Measurements from ENCODE around the gene ITIH4. TPM values are rescaled to one million over a fixed set of nuclear protein-coding genes. Genes with fewer than 3 reads are reported as not detected.
A peak's percentile ranks its signal among the peaks of the same experiment; 100 is the strongest.

ITIH4 gene
- total and polyA plus RNA-seq, 2 donors: 3.3 to 5.0 TPM

DNA sequence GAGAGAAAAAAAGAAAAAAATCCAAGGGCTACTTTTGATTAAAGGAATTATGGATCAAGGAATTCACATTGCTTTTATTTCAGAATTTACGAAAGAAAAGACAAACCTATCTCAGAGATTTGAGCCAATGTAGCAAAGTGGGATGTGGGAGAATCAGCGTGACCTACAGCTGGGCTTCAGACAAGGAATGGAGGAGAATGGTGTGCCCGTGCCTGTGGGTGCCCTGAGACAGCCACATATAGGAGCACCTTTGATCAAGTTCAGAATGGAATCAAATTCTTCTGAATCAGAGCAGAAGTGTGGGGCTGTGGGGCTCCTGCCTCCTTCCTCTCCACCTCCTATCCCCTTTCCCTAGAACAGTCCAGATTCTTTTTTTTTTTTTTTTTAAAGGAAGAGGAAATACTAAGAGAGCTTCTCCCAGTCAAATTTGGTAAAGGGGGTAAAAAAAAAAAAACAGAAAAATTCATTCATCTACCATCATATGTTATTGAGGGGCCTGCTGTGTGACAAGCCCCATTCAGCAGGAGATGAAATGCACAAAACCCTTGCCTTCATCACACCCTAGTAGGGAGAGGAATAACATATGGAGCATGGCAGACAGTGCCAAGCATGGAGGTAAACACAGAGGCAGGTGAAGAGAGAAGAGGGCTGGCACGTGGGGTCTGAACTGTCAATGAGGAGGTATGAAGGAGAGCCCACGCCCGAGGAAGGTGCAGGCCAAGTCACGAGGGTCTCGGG lies 29.4 kb upstream of the ITIH4 start:
- 85% methylated on average over 8 of the region's 8 CpGs for WGBS
- no peak overlapping the region for H3K27ac ChIP-seq (ENCODE audit: low read depth)
- H3K4me3 ChIP-seq (ENCODE audit: low read depth, low read length): no peak overlapping the region
- no peaks in the 10 kb centered on the region for H3K36me3 ChIP-seq (ENCODE audit: insufficient read depth)
- DNase-seq (ENCODE audit: extremely low spot score): no peak
- no peaks in the 10 kb centered on the region for H3K4me1 ChIP-seq (ENCODE audit: insufficient read depth)

GRCh38 chr3:52857864-52858263 lies 27.4 kb upstream of the ITIH4 start:
- no peak overlapping the region for H3K4me3 ChIP-seq (ENCODE audit: low read depth, low read length)
- no peaks in the 10 kb centered on the region for H3K4me1 ChIP-seq (ENCODE audit: insufficient read depth)
- H3K27ac ChIP-seq (ENCODE audit: low read depth): no peak overlapping the region
- DNase-seq (ENCODE audit: extremely low spot score): no peak
- 80% methylated on average over 5 of the region's 5 CpGs for WGBS
- H3K36me3 ChIP-seq (ENCODE audit: insufficient read depth): peaks cover 3% of the 10 kb centered on the region

DNA sequence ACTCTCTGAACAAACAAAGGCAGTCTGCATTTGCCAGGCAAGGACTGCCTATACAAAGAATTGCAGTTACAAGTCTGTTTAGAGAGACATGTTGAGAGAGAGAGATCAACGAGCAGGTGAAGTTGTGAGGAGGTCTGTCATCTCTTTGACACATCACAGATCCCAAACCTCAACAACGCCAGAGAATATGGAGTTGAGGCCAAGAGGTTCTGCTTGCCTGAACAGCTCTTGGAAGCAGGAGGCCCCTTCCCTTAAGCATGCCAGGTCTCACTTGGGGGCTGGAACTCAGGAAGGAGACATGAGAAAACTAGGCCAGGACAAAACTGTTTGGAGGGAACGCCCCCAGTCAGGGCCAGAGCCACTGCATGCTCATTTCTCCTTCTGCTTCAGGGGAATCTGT lies 26.7 kb upstream of the ITIH4 start:
- H3K36me3 ChIP-seq (ENCODE audit: insufficient read depth): peaks cover 3% of the 10 kb centered on the region
- H3K27ac ChIP-seq (ENCODE audit: low read depth): no peak overlapping the region
- H3K4me1 ChIP-seq (ENCODE audit: insufficient read depth): no peaks in the 10 kb centered on the region
- WGBS: 58% methylated on average over 3 of the region's 3 CpGs
- no peak for DNase-seq (ENCODE audit: extremely low spot score)
- H3K4me3 ChIP-seq (ENCODE audit: low read depth, low read length): no peak overlapping the region

DNA sequence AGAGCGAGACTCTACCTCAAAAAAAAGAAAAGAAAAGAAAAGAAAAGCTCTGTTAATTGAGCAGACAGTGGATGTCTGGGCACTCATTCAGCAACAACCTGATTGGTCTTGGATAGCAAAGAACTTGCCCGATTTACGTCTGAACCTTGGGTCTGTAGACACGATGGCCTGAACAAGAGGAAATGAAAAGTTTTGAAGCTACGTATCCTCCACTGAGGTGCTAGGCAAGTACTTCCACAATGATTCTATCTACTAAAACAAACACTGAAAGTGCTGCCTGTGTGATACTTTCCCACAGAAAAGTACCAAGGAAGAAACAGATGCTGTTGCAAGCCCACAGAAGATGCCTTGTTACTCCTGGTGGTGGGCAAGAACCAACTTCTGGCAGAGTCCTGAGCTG lies 26.2 kb upstream of the ITIH4 start:
- Histone ChIP-seq H3K4me3 (ENCODE audit: low read depth, low read length) (no peak overlapping the region), H3K4me1 (ENCODE audit: insufficient read depth) (no peaks in the 10 kb centered on the region), H3K27ac (ENCODE audit: low read depth) (no peak overlapping the region), H3K36me3 (ENCODE audit: insufficient read depth) (peaks cover 3% of the 10 kb centered on the region)
- DNase-seq (ENCODE audit: extremely low spot score): no peak
- 86% methylated on average over 5 of the region's 5 CpGs for WGBS

- no peak overlapping the region for H3K4me3 ChIP-seq (ENCODE audit: low read depth, low read length)
- H3K36me3 ChIP-seq (ENCODE audit: insufficient read depth): peaks cover 3% of the 10 kb centered on the region
- H3K4me1 ChIP-seq (ENCODE audit: insufficient read depth): no peaks in the 10 kb centered on the region
- 86% methylated on average over 2 of the region's 2 CpGs for WGBS
- H3K27ac ChIP-seq (ENCODE audit: low read depth): no peak overlapping the region
- no peak for DNase-seq (ENCODE audit: extremely low spot score)
Measured at GRCh38 chr3:52854013-52854412, 23.5 kb upstream of the ITIH4 start.

DNA sequence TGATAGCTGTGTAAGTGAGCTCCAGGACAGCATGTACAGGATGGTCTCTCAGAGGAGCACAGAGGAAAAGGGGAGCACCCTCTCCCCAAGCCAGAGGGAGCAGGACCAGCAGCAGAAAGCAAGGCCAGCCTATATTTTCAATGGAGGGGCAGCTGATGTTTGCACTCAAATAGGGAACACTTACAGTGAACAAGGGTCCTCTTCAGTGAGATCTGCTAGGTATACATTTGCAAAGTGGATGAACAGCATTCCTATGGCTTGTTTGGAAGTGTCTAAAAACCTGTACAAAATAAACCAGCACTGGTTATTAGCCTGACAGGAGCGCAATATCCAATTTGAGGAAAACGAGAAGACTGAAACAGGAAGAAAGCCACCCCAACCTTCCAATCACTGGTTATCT lies 21.9 kb upstream of the ITIH4 start:
- DNase-seq (ENCODE audit: extremely low spot score): no peak
- Histone ChIP-seq H3K36me3 (ENCODE audit: insufficient read depth) (peaks cover 3% of the 10 kb centered on the region), H3K4me3 (ENCODE audit: low read depth, low read length) (no peak overlapping the region), H3K27ac (ENCODE audit: low read depth) (no peak overlapping the region), H3K4me1 (ENCODE audit: insufficient read depth) (no peaks in the 10 kb centered on the region)
- 85% methylated on average over 2 of the region's 2 CpGs for WGBS

- 77% methylated on average over 3 of the region's 3 CpGs for WGBS
- H3K36me3 ChIP-seq (ENCODE audit: insufficient read depth): peaks cover 5% of the 10 kb centered on the region
- no peaks in the 10 kb centered on the region for H3K4me1 ChIP-seq (ENCODE audit: insufficient read depth)
- H3K27ac ChIP-seq (ENCODE audit: low read depth): no peak overlapping the region
- DNase-seq (ENCODE audit: extremely low spot score): no peak
- H3K4me3 ChIP-seq (ENCODE audit: low read depth, low read length): no peak overlapping the region
Measured at GRCh38 chr3:52851348-52851747, 20.9 kb upstream of the ITIH4 start.

GRCh38 chr3:52849656-52850055 lies 19.2 kb upstream of the ITIH4 start:
- Histone ChIP-seq H3K4me1 (ENCODE audit: insufficient read depth) (no peaks in the 10 kb centered on the region), H3K27ac (ENCODE audit: low read depth) (no peak overlapping the region), H3K36me3 (ENCODE audit: insufficient read depth) (peaks cover 5% of the 10 kb centered on the region), H3K4me3 (ENCODE audit: low read depth, low read length) (no peak overlapping the region)
- 96% methylated on average over 15 of the region's 15 CpGs for WGBS
- no peak for DNase-seq (ENCODE audit: extremely low spot score)

DNA sequence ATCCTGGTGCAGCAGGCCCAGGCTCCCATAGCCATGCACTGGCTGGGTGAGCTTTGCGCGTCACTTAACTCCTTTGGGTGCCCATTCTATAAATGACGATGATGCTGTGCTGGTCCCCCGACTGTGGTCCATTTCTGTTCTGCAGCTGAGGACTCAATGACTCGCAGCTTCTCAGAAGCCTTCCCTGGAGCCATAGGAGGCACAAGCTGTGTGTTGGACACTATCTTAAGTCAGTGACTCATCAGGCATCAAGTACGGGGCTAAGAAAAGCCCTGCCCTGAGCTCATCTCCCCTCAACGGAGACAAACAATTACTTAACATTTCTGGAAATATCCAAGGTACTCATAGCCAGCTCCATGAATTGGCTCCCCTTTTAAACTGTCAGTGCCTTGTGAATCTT lies 18.1 kb upstream of the ITIH4 start:
- H3K4me3 ChIP-seq (ENCODE audit: low read depth, low read length): no peak overlapping the region
- H3K4me1 ChIP-seq (ENCODE audit: insufficient read depth): no peaks in the 10 kb centered on the region
- peaks cover 5% of the 10 kb centered on the region for H3K36me3 ChIP-seq (ENCODE audit: insufficient read depth)
- 63% methylated on average over 7 of the region's 7 CpGs for WGBS
- no peak overlapping the region for H3K27ac ChIP-seq (ENCODE audit: low read depth)
- no peak for DNase-seq (ENCODE audit: extremely low spot score)

GRCh38 chr3:52847726-52848125 lies 17.3 kb upstream of the ITIH4 start:
- Histone ChIP-seq H3K27ac (ENCODE audit: low read depth) (no peak overlapping the region), H3K4me1 (ENCODE audit: insufficient read depth) (no peaks in the 10 kb centered on the region)

GRCh38 chr3:52847241-52847640 lies 16.8 kb upstream of the ITIH4 start:
- no peak for DNase-seq (ENCODE audit: extremely low spot score)
- no peak overlapping the region for H3K4me3 ChIP-seq (ENCODE audit: low read depth, low read length)
- 95% methylated on average over 6 of the region's 6 CpGs for WGBS
- H3K4me1 ChIP-seq (ENCODE audit: insufficient read depth): no peaks in the 10 kb centered on the region
- peaks cover 2% of the 10 kb centered on the region for H3K36me3 ChIP-seq (ENCODE audit: insufficient read depth)
- no peak overlapping the region for H3K27ac ChIP-seq (ENCODE audit: low read depth)

More at GRCh38 chr3:52847726-52848125, 17.3 kb upstream of the ITIH4 start:
- no peak overlapping the region for H3K4me3 ChIP-seq (ENCODE audit: low read depth, low read length)
- DNase-seq (ENCODE audit: extremely low spot score): no peak
- WGBS: 93% methylated on average over 7 of the region's 7 CpGs
- H3K36me3 ChIP-seq (ENCODE audit: insufficient read depth): peaks cover 2% of the 10 kb centered on the region

DNA sequence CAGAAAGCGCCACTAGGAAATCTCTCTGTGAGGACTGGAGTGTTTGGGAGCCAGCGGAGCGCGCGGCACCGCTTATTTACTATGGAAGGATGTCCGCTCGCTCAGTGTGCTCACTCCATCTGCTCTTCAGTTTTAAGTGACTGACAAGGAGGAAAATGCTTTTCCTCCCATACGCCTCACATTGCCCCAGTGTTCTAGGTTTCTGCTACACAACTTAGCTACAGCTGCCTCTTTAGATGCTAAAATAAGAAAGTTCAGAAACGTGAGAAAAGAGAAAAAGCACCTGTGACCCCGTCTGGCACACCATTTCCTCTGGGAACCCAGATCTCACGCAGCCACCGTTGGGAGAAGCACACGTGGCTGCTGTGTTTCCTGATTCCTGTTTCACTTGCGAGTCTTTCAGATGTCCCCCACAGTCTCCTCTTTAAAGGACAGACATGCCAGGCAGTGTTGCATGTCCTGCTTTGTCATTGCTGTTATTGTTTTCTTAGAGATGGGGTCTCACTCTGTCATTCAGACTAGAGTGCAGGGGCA lies 16.0 kb upstream of the ITIH4 start:
- DNase-seq (ENCODE audit: extremely low spot score): no peak
- H3K4me1 ChIP-seq (ENCODE audit: insufficient read depth): no peaks in the 10 kb centered on the region
- no peak overlapping the region for H3K4me3 ChIP-seq (ENCODE audit: low read depth, low read length)
- peaks cover 2% of the 10 kb centered on the region for H3K36me3 ChIP-seq (ENCODE audit: insufficient read depth)
- no peak overlapping the region for H3K27ac ChIP-seq (ENCODE audit: low read depth)
- WGBS: 86% methylated on average over 15 of the region's 15 CpGs

DNA sequence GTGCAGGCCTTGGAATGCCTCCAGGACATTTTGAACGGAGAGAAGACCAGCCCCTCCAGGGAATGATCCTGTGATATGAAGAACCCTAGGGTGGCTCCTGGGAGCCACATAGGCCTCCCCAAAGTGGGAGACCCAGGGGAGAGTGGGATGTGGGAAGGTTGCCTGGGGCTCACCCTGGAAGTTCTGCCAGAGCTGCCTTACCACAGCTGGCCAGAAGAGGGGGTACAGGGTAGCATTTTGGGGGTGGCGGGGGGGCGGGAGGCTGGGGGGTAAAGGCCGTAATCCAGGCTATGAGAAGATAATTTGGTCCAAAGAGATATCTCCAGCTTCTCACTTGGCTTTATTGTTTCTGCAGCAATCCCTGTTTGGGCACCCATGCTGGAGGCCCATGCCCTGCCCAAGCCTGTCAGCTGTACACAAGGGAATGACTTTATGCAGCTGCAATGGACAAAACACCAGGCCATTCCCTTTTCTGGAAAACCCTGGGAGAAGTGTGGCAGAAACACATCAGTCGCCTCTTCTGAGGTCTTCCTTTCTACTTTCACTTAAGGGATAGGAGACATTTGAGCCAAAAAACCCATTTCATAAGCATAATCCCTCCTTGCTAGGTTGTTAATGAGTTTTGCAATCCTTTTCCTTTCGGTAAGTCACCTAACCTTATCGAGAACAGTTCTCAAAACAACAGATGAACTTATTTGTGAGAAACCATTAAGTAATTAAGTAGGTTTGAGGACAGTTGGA lies 15.4 kb upstream of the ITIH4 start:
- 79% methylated on average over 7 of the region's 7 CpGs for WGBS
- Histone ChIP-seq H3K36me3 (ENCODE audit: insufficient read depth) (peaks cover 2% of the 10 kb centered on the region), H3K4me1 (ENCODE audit: insufficient read depth) (no peaks in the 10 kb centered on the region), H3K4me3 (ENCODE audit: low read depth, low read length) (no peak overlapping the region), H3K27ac (ENCODE audit: low read depth) (peak overlapping the region; percentile 82)
- no peak for DNase-seq (ENCODE audit: extremely low spot score)

GRCh38 chr3:52845157-52845556 lies 14.7 kb upstream of the ITIH4 start:
- no peaks in the 10 kb centered on the region for H3K4me1 ChIP-seq (ENCODE audit: insufficient read depth)
- WGBS: 23% methylated on average over 6 of the region's 6 CpGs
- DNase-seq (ENCODE audit: extremely low spot score): no peak
- peak overlapping the region; percentile 82 for H3K27ac ChIP-seq (ENCODE audit: low read depth)
- no peak overlapping the region for H3K4me3 ChIP-seq (ENCODE audit: low read depth, low read length)
- H3K36me3 ChIP-seq (ENCODE audit: insufficient read depth): peaks cover 4% of the 10 kb centered on the region

Data from urinary bladder (tissue), 4 donors.